PC-3 (cell line): ENCODE data around the gene CIAO3.

Source experiments
- EZH2 ChIP-seq: fragments of 300-600 bp; sonication (generic); IDR thresholded peaks from one replicate; pipeline ENCODE4 v1.6.1; 2017; ENCODE audit warnings: antibody characterized with exemption, mild to moderate bottlenecking, low read length; ENCODE audit not compliant: unreplicated experiment
- EZH2phosphoT487 ChIP-seq: fragments of 300-600 bp; sonication (generic); IDR thresholded peaks from 2 replicates; pipeline ENCODE4 v1.6.1; 2018; ENCODE audit warnings: mild to moderate bottlenecking, antibody characterized with exemption, low read length, borderline replicate concordance
- TF ChIP-seq, protein P1 (sequence below): fragments of 300-600 bp; sonication (generic); conservative IDR thresholded peaks from 2 replicates; pipeline ENCODE4 v1.5.1; 2017; ENCODE audit warnings: antibody characterized with exemption, low read depth, mild to moderate bottlenecking, low read length

DNA sequence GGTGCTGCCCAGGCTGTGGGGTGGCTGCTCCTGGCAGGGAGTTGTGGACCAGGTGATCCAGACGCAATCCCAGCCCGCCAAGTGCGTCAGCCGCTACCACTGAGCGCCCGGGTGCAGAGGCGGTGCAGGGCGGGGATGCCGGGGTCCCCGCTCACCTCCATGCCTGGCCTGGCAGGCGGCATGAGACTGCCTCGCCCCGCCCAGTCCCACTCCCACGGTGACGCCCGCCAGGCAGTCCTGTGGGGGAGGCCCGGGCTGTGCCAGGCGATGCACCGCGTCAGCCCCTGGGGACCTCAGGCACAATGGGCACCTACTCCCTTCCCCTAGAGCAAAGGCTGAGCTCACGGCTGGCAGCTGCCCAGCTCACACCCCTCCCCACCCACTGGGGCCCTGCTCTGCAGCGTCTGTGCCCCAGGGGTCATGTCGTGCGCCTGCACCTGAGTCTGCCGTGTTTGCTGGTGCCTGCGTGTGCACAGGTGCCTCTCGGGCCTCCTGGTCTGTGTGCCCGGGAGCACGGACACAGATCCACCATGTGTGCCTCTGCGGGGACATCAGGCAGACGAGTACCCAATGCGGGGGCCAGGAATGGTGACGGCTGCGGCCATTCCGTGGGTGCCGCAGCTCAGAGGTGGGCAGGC lies 42.1 kb upstream of the CIAO3 start:
- TF ChIP-seq EZH2 = no peak
- TF ChIP-seq, protein P1, sequence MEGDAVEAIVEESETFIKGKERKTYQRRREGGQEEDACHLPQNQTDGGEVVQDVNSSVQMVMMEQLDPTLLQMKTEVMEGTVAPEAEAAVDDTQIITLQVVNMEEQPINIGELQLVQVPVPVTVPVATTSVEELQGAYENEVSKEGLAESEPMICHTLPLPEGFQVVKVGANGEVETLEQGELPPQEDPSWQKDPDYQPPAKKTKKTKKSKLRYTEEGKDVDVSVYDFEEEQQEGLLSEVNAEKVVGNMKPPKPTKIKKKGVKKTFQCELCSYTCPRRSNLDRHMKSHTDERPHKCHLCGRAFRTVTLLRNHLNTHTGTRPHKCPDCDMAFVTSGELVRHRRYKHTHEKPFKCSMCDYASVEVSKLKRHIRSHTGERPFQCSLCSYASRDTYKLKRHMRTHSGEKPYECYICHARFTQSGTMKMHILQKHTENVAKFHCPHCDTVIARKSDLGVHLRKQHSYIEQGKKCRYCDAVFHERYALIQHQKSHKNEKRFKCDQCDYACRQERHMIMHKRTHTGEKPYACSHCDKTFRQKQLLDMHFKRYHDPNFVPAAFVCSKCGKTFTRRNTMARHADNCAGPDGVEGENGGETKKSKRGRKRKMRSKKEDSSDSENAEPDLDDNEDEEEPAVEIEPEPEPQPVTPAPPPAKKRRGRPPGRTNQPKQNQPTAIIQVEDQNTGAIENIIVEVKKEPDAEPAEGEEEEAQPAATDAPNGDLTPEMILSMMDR = no peak
- peak; percentile 89 for TF ChIP-seq EZH2phosphoT487
